ENCODE results near the gene AP1S3.
"Not testable (repeated sequence)": the region's sequence is repeated elsewhere in the genome, so short reads cannot be mapped to it uniquely, and the experiment has no call there.

Gene AP1S3

GRCh38 chr2:223837287-223838061 is at the start of gene AP1S3:
TSS of gene AP1S3 (minus strand) at chr2:223837582. CDS start at chr2:223837450, 132 bp downstream.
- peak; percentile 70 for DNase-seq (ENCODE audit: low spot score)

GRCh38 chr2:223887127-223887526 is 49.7 kb upstream of the AP1S3 start:
- DNase-seq (ENCODE audit: low spot score): no peak

- no peak for DNase-seq (ENCODE audit: low spot score)
These were observed 49.3 kb upstream of the AP1S3 start for GRCh38 chr2:223886726-223887125.

- DNase-seq (ENCODE audit: low spot score): no peak
These were observed 47.0 kb upstream of the AP1S3 start for GRCh38 chr2:223884399-223884798.

- DNase-seq (ENCODE audit: low spot score): no peak
These were observed 45.3 kb upstream of the AP1S3 start for GRCh38 chr2:223882715-223883114.

GRCh38 chr2:223880796-223881195 is 43.4 kb upstream of the AP1S3 start:
- no peak for DNase-seq (ENCODE audit: low spot score)

- no peak for DNase-seq (ENCODE audit: low spot score)
These were observed 40.5 kb upstream of the AP1S3 start for GRCh38 chr2:223877721-223878410.

- no peak for DNase-seq (ENCODE audit: low spot score)
These were observed 36.3 kb upstream of the AP1S3 start for GRCh38 chr2:223873672-223874071.

- DNase-seq (ENCODE audit: low spot score): not testable (repeated sequence)
These were observed 35.4 kb upstream of the AP1S3 start for GRCh38 chr2:223872772-223873171.

GRCh38 chr2:223871661-223872060 is 34.3 kb upstream of the AP1S3 start:
- DNase-seq (ENCODE audit: low spot score): not testable (repeated sequence)

GRCh38 chr2:223870840-223871611 is 33.6 kb upstream of the AP1S3 start:
- DNase-seq (ENCODE audit: low spot score): no peak

- DNase-seq (ENCODE audit: low spot score): no peak
These were observed 30.6 kb upstream of the AP1S3 start for GRCh38 chr2:223868005-223868404.

- no peak for DNase-seq (ENCODE audit: low spot score)
These were observed 28.6 kb upstream of the AP1S3 start for GRCh38 chr2:223865907-223866508.

GRCh38 chr2:223865124-223865523 is 27.7 kb upstream of the AP1S3 start:
- no peak for DNase-seq (ENCODE audit: low spot score)

- DNase-seq (ENCODE audit: low spot score): no peak
These were observed 26.1 kb upstream of the AP1S3 start for GRCh38 chr2:223863491-223863890.

- DNase-seq (ENCODE audit: low spot score): no peak
These were observed 23.7 kb upstream of the AP1S3 start for GRCh38 chr2:223860809-223861738.

- no peak for DNase-seq (ENCODE audit: low spot score)
These were observed 21.7 kb upstream of the AP1S3 start for GRCh38 chr2:223859070-223859469.

- DNase-seq (ENCODE audit: low spot score): no peak
These were observed 19.2 kb upstream of the AP1S3 start for GRCh38 chr2:223856584-223856983.

GRCh38 chr2:223856021-223856420 is 18.6 kb upstream of the AP1S3 start:
- DNase-seq (ENCODE audit: low spot score): no peak

GRCh38 chr2:223855426-223855825 is 18.0 kb upstream of the AP1S3 start:
- no peak for DNase-seq (ENCODE audit: low spot score)

- no peak for DNase-seq (ENCODE audit: low spot score)
These were observed 17.4 kb upstream of the AP1S3 start for GRCh38 chr2:223854741-223855140.
